DMS153 treated with DMSO at 0.1 percent for 48 hours (cell line): ENCODE results near the gene HDAC9.
"Not testable (repeated sequence)": the region's sequence is repeated elsewhere in the genome, so short reads cannot be mapped to it uniquely, and the experiment has no call there.

Source experiments
- DNase-seq: peaks from one replicate; lab custom pipeline; 2025; ENCODE audit not compliant: unreplicated experiment; lab: John Stamatoyannopoulos, UW

HDAC9 gene

GRCh38 chr7:18996583-18996982 lies 501.0 kb downstream of the HDAC9 start:
- DNase-seq = no peak

GRCh38 chr7:18997477-18998150 lies 502.1 kb downstream of the HDAC9 start:
- DNase-seq = no peak

- DNase-seq = no peak
Observed at GRCh38 chr7:19000410-19000809, 504.9 kb downstream of the HDAC9 start.

GRCh38 chr7:19001854-19002253 lies 506.3 kb downstream of the HDAC9 start:
- DNase-seq = no peak

- no peak for DNase-seq
Observed at GRCh38 chr7:19009241-19009935, 513.8 kb downstream of the HDAC9 start.

- DNase-seq = no peak
Observed at GRCh38 chr7:19009936-19010280, 514.4 kb downstream of the HDAC9 start.

- no peak for DNase-seq
Observed at GRCh38 chr7:19011212-19011611, 515.7 kb downstream of the HDAC9 start.

GRCh38 chr7:19015098-19015497 lies 519.5 kb downstream of the HDAC9 start:
- DNase-seq = no peak

GRCh38 chr7:19016140-19016539 lies 520.6 kb downstream of the HDAC9 start:
- no peak for DNase-seq

- no peak for DNase-seq
Observed at GRCh38 chr7:19017374-19017773, 521.8 kb downstream of the HDAC9 start.

- DNase-seq = no peak
Observed at GRCh38 chr7:19020062-19020461, 524.5 kb downstream of the HDAC9 start.

GRCh38 chr7:19020711-19021110 lies 525.2 kb downstream of the HDAC9 start:
- DNase-seq = no peak

- no peak for DNase-seq
Observed at GRCh38 chr7:19023477-19023876, 527.9 kb downstream of the HDAC9 start.

- no peak for DNase-seq
Observed at GRCh38 chr7:19024261-19024660, 528.7 kb downstream of the HDAC9 start.

- no peak for DNase-seq
Observed at GRCh38 chr7:19026888-19027287, 531.3 kb downstream of the HDAC9 start.

GRCh38 chr7:19030281-19030680 lies 534.7 kb downstream of the HDAC9 start:
- DNase-seq = no peak

GRCh38 chr7:19032942-19033341 lies 537.4 kb downstream of the HDAC9 start:
- not testable (repeated sequence) for DNase-seq

- peak; percentile 2 for DNase-seq
Observed at GRCh38 chr7:19051767-19052375, 556.3 kb downstream of the HDAC9 start.
